ENCODE measurements around the gene PRH2. TPM values are rescaled to one million over a fixed set of nuclear protein-coding genes. Genes with fewer than 3 reads are reported as not detected.

The PRH2 gene
- total RNA-seq (2014; rRNA removed; shearing (Covaris generic)) (0.69 TPM in 1 of 2 replicates, not detected in the other), polyA plus RNA-seq (2016; fragmentation: Nextera tagmentation; extraction: Ambion mirVana) (0.36 TPM in 1 of 2 replicates, not detected in the other)
- long read RNA-seq = 0 reads

DNA sequence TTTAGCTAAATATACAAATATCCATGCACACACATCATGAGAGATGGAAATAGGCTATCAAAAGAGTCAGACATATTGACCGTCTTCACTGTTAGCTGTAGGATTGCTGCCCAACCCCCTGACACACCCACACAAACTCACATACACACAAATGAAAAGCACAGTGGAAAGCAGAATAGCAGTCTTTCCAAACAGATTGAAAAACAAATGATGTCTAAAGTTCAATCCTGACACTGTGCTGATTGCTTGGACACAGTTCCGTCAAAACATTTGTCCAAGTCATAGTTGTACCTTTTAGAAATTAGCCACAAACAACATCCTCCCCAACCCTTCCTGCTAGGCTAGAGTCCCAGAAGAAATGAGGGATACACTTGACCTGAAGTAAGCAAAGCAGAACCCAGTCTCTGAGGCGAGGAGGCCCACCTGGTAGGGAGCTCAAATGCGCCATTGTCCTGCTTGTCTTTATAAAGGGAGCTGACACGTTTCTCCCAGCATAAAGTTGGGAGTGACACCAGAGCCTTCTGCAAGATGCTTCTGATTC, at the start of gene PRH2:
Gene PRH2, plus strand, starts transcription at position 491 of the 541 bp plus-strand sequence. Its CDS starts 38 bp downstream, at position 529.
- no peak for TF ChIP-seq ZNF114 (CRISPR knock-in tag; IDR thresholded peaks at IDR 0.05)
- TF ChIP-seq, protein P1, sequence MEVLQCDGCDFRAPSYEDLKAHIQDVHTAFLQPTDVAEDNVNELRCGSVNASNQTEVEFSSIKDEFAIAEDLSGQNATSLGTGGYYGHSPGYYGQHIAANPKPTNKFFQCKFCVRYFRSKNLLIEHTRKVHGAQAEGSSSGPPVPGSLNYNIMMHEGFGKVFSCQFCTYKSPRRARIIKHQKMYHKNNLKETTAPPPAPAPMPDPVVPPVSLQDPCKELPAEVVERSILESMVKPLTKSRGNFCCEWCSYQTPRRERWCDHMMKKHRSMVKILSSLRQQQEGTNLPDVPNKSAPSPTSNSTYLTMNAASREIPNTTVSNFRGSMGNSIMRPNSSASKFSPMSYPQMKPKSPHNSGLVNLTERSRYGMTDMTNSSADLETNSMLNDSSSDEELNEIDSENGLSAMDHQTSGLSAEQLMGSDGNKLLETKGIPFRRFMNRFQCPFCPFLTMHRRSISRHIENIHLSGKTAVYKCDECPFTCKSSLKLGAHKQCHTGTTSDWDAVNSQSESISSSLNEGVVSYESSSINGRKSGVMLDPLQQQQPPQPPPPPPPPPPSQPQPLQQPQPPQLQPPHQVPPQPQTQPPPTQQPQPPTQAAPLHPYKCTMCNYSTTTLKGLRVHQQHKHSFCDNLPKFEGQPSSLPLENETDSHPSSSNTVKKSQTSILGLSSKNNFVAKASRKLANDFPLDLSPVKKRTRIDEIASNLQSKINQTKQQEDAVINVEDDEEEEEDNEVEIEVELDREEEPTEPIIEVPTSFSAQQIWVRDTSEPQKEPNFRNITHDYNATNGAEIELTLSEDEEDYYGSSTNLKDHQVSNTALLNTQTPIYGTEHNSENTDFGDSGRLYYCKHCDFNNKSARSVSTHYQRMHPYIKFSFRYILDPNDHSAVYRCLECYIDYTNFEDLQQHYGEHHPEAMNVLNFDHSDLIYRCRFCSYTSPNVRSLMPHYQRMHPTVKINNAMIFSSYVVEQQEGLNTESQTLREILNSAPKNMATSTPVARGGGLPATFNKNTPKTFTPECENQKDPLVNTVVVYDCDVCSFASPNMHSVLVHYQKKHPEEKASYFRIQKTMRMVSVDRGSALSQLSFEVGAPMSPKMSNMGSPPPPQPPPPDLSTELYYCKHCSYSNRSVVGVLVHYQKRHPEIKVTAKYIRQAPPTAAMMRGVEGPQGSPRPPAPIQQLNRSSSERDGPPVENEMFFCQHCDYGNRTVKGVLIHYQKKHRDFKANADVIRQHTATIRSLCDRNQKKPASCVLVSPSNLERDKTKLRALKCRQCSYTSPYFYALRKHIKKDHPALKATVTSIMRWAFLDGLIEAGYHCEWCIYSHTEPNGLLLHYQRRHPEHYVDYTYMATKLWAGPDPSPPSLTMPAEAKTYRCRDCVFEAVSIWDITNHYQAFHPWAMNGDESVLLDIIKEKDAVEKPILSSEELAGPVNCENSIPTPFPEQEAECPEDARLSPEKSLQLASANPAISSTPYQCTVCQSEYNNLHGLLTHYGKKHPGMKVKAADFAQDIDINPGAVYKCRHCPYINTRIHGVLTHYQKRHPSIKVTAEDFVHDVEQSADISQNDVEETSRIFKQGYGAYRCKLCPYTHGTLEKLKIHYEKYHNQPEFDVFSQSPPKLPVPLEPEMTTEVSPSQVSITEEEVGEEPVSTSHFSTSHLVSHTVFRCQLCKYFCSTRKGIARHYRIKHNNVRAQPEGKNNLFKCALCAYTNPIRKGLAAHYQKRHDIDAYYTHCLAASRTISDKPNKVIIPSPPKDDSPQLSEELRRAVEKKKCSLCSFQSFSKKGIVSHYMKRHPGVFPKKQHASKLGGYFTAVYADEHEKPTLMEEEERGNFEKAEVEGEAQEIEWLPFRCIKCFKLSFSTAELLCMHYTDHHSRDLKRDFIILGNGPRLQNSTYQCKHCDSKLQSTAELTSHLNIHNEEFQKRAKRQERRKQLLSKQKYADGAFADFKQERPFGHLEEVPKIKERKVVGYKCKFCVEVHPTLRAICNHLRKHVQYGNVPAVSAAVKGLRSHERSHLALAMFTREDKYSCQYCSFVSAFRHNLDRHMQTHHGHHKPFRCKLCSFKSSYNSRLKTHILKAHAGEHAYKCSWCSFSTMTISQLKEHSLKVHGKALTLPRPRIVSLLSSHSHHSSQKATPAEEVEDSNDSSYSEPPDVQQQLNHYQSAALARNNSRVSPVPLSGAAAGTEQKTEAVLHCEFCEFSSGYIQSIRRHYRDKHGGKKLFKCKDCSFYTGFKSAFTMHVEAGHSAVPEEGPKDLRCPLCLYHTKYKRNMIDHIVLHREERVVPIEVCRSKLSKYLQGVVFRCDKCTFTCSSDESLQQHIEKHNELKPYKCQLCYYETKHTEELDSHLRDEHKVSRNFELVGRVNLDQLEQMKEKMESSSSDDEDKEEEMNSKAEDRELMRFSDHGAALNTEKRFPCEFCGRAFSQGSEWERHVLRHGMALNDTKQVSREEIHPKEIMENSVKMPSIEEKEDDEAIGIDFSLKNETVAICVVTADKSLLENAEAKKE (CRISPR knock-in tag; IDR thresholded peaks at IDR 0.05) = no peak
- Mint-ChIP-seq H3K27me3 (ENCODE audit: insufficient read depth, low read depth, poor library complexity) (peaks cover 4% of the 10 kb centered on the region), H3K4me3 (no peak within 1 kb of the TSS)

DNA sequence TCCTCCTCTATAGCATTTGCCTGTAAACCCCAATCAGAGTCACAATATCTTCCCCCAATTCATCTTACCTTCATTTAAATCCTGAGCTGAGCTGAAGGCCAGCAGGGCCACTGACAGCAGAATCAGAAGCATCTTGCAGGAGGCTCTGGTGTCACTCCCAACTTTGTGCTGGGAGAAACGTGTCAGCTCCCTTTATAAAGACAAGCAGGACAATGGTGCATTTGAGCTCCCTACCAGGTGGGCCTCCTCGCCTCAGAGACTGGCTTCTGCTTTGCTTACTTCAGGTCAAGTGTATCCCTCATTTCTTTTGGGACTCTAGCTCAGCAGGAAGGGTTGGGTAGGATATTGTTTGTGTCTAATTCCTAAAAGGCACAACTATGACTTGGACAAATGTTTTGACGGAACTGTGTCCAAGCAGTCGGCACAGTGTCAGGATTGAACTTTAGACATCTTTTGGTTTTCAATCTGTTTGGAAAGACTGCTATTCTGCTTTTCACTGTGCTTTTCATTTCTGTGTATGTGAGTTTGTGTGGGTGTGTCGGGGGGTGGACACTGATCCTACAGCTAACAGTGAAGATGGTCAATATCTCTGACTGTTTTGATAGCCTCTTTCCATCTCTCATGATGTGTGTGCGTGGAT, 44.8 kb upstream of the PRH2 start, which contains the start of gene PRH1:
Gene PRH1, minus strand, starts transcription at position 170 of the 640 bp plus-strand sequence. Its CDS starts 38 bp downstream, at position 132.
- Histone ChIP-seq H3K4me3 (no peak within 1 kb of the TSS), H4K20me1 (replicated peaks; ENCODE audit: insufficient read depth) (no peaks in the 10 kb centered on the region), H2AFZ (no peak within 1 kb of the TSS), H3K4me1 (ENCODE audit: insufficient read depth) (no peaks in the 10 kb centered on the region), H3K9me2 (ENCODE audit: insufficient read depth) (no peaks in the 10 kb centered on the region), H3K27me3 (ENCODE audit: insufficient read depth) (no peaks in the 10 kb centered on the region), H3F3A (replicated peaks; ENCODE audit: low read depth) (no peaks in the 10 kb centered on the region), H3K27ac (ENCODE audit: low read depth) (no peak within 1 kb of the TSS), H3K79me2 (replicated peaks; ENCODE audit: insufficient read depth) (no peaks in the 10 kb centered on the region), H3K4me2 (no peak within 1 kb of the TSS), H3K36me3 (ENCODE audit: insufficient read depth) (no peaks in the 10 kb centered on the region)
- no peak within 1 kb of the TSS for H3K27ac Mint-ChIP-seq
- TF ChIP-seq, protein P2, sequence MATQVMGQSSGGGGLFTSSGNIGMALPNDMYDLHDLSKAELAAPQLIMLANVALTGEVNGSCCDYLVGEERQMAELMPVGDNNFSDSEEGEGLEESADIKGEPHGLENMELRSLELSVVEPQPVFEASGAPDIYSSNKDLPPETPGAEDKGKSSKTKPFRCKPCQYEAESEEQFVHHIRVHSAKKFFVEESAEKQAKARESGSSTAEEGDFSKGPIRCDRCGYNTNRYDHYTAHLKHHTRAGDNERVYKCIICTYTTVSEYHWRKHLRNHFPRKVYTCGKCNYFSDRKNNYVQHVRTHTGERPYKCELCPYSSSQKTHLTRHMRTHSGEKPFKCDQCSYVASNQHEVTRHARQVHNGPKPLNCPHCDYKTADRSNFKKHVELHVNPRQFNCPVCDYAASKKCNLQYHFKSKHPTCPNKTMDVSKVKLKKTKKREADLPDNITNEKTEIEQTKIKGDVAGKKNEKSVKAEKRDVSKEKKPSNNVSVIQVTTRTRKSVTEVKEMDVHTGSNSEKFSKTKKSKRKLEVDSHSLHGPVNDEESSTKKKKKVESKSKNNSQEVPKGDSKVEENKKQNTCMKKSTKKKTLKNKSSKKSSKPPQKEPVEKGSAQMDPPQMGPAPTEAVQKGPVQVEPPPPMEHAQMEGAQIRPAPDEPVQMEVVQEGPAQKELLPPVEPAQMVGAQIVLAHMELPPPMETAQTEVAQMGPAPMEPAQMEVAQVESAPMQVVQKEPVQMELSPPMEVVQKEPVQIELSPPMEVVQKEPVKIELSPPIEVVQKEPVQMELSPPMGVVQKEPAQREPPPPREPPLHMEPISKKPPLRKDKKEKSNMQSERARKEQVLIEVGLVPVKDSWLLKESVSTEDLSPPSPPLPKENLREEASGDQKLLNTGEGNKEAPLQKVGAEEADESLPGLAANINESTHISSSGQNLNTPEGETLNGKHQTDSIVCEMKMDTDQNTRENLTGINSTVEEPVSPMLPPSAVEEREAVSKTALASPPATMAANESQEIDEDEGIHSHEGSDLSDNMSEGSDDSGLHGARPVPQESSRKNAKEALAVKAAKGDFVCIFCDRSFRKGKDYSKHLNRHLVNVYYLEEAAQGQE (IDR thresholded peaks at IDR 0.05; ENCODE audit: unreplicated experiment) = no peak
- TF ChIP-seq STAT1 (IDR thresholded peaks at IDR 0.05; ENCODE audit: unreplicated experiment) (no peak), CREB1 (CRISPR knock-in tag; IDR thresholded peaks at IDR 0.05; ENCODE audit: low read depth) (no peak), EZH2phosphoT487 (IDR thresholded peaks at IDR 0.05; ENCODE audit: unreplicated experiment) (no peak), ZNF331 (CRISPR knock-in tag; IDR thresholded peaks at IDR 0.05; ENCODE audit: low read depth) (no peak)
- TF ChIP-seq, protein P3, sequence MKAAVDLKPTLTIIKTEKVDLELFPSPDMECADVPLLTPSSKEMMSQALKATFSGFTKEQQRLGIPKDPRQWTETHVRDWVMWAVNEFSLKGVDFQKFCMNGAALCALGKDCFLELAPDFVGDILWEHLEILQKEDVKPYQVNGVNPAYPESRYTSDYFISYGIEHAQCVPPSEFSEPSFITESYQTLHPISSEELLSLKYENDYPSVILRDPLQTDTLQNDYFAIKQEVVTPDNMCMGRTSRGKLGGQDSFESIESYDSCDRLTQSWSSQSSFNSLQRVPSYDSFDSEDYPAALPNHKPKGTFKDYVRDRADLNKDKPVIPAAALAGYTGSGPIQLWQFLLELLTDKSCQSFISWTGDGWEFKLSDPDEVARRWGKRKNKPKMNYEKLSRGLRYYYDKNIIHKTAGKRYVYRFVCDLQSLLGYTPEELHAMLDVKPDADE (IDR thresholded peaks at IDR 0.05) = no peak
- H3K36me3 Mint-ChIP-seq (ENCODE audit: low read depth) = no peaks in the 10 kb centered on the region
- peaks cover 2% of the 10 kb centered on the region; the same call in 2 of the 3 replicates for H3K4me1 Mint-ChIP-seq
- H3K27me3 Mint-ChIP-seq (ENCODE audit: insufficient read depth, low read depth, poor library complexity) = no peaks in the 10 kb centered on the region
- DNase-seq (ENCODE audit: low spot score) = no peak
- H3K4me3 Mint-ChIP-seq = no peak within 1 kb of the TSS
- no peaks in the 10 kb centered on the region for H3K9me3 Mint-ChIP-seq
- ATAC-seq = no peak

More for the DNA sequence above, at the start of gene PRH2:
- Histone ChIP-seq H3K9me2 (ENCODE audit: insufficient read depth) (peaks cover 12% of the 10 kb centered on the region; the same call in 1 of the 2 replicates), H3K27ac (ENCODE audit: low read depth) (no peak within 1 kb of the TSS), H3K4me3 (no peak within 1 kb of the TSS), H4K20me1 (replicated peaks; ENCODE audit: insufficient read depth) (no peaks in the 10 kb centered on the region; the same call in 1 of the 2 replicates), H3K79me2 (replicated peaks; ENCODE audit: insufficient read depth) (no peaks in the 10 kb centered on the region), H3K4me1 (ENCODE audit: insufficient read depth) (no peaks in the 10 kb centered on the region), H3K27me3 (ENCODE audit: insufficient read depth) (no peaks in the 10 kb centered on the region), H2AFZ (no peak within 1 kb of the TSS), H3F3A (replicated peaks; ENCODE audit: low read depth) (no peaks in the 10 kb centered on the region), H3K4me2 (no peak within 1 kb of the TSS), H3K36me3 (ENCODE audit: insufficient read depth) (no peaks in the 10 kb centered on the region)
- ATAC-seq (no peak), DNase-seq (ENCODE audit: low spot score) (no peak)
- H3K36me3 Mint-ChIP-seq (ENCODE audit: low read depth) = peaks cover 6% of the 10 kb centered on the region; the same call in 1 of the 3 replicates
- H3K27ac Mint-ChIP-seq = no peak within 1 kb of the TSS
- peaks cover 5% of the 10 kb centered on the region; the same call in 1 of the 3 replicates for H3K9me3 Mint-ChIP-seq
- H3K4me1 Mint-ChIP-seq = no peaks in the 10 kb centered on the region

Measured in GM23338 (cell line).